HepG2 (cell line): Measurements from ENCODE around the gene FOXN3. TPM values are rescaled to one million over a fixed set of nuclear protein-coding genes. Genes with fewer than 3 reads are reported as not detected.

Experiments
- ATAC-seq: fragments of 200-7000 bp; cut with Tn5 transposase; 3 replicates; pipeline ENCODE4 v1.9.1; 2020; ENCODE audit warnings: mild to moderate bottlenecking, moderate library complexity
- BruUV-seq: library from RNA; stranded (reverse); fragments of 400-500 nt; replicated peaks from 2 replicates; lab custom pipeline; 2021; lab: Mats Ljungman, UMichigan
- CTCF ChIA-PET: fragments of 300-600 bp; formaldehyde crosslinking; extraction: SDS; loops from one replicate; lab custom pipeline; 2021; ENCODE audit warnings: low total read pairs, inconsistent platforms, low intra/inter-chr PET ratio; lab: Yijun Ruan, JAX
- POLR2A ChIA-PET: fragments of 350-600 bp; sonication (Branson Sonifier 250); formaldehyde crosslinking; loops from one replicate; lab custom pipeline; 2020; ENCODE audit warnings: antibody characterized with exemption, inconsistent platforms; lab: Yijun Ruan, JAX
- DNase-seq: peaks from one replicate; pipeline ENCODE4 v3.0.0-alpha.2; 2015; ENCODE audit warnings: low spot score
- FAIRE-seq: peaks from 3 replicates; lab custom pipeline; 2011; peaks lifted over from hg19 to GRCh38; lab: Jason Lieb, UNC
- H2AFZ ChIP-seq: one replicate; pipeline ENCODE4 v1.6.1; 2011; ENCODE audit warnings: low read length, inconsistent platforms
- H3K27ac ChIP-seq: fragments of 300-600 bp; 3 replicates; pipeline ENCODE4 v1.8.0; 2011; ENCODE audit warnings: mixed run types, mild to moderate bottlenecking, mixed read lengths, low read length, inconsistent platforms; ENCODE audit not compliant: insufficient read depth; ENCODE audit errors: extremely low read length
- H3K27me3 ChIP-seq, 2 experiments: fragments of 200-600 bp in 1 of 2; 2 replicates in 1 of 2; 3 replicates in 1 of 2; pipeline versions ENCODE4 v1.6.0 to v1.8.0; 2011; ENCODE audit warnings: low read length in 2 of 2, mild to moderate bottlenecking in 2 of 2, moderate library complexity in 2 of 2, inconsistent platforms in 1 of 2; ENCODE audit not compliant: insufficient read depth in 2 of 2, control insufficient read depth in 1 of 2
- H3K36me3 ChIP-seq, 2 experiments: fragments of 200-600 bp in 1 of 2; replicated peaks in 1 of 2; 2 replicates in 1 of 2; 3 replicates in 1 of 2; pipeline versions ENCODE4 v1.5.1 to v1.8.0; 2011; ENCODE audit warnings: low read length in 2 of 2, inconsistent platforms in 1 of 2; ENCODE audit not compliant: insufficient read depth in 2 of 2, control insufficient read depth in 1 of 2
- H3K4me1 ChIP-seq: 2 replicates; pipeline ENCODE4 v1.5.1; 2012; ENCODE audit warnings: low read length, inconsistent platforms; ENCODE audit not compliant: insufficient read depth
- H3K4me2 ChIP-seq: 2 replicates; pipeline ENCODE4 v1.6.0; 2011; ENCODE audit warnings: low read depth, low read length, inconsistent platforms
- H3K4me3 ChIP-seq, 3 experiments: fragments of 200-600 bp in 1 of 3; sonication (generic), shearing (Covaris generic) in 1 of 3; replicated peaks in 1 of 3; 2 replicates each; pipeline ENCODE4 v1.5.1; 2011 to 2016; ENCODE audit warnings: low read length in 3 of 3, inconsistent platforms in 2 of 3, low read depth in 2 of 3, mild to moderate bottlenecking in 2 of 3, control low read depth in 1 of 3, mixed read lengths in 1 of 3; ENCODE audit not compliant: insufficient read depth in 1 of 3
- H3K79me2 ChIP-seq: one replicate; pipeline ENCODE4 v1.6.1; 2011; ENCODE audit warnings: low read length, inconsistent platforms; ENCODE audit not compliant: insufficient read depth
- H3K9ac ChIP-seq: 2 replicates; pipeline ENCODE4 v1.6.0; 2011; ENCODE audit warnings: mild to moderate bottlenecking, low read depth, low read length, inconsistent platforms; ENCODE audit not compliant: insufficient read depth
- H3K9me3 ChIP-seq: 2 replicates; pipeline ENCODE4 v1.5.1; 2012; ENCODE audit warnings: mild to moderate bottlenecking, low read length
- H4K20me1 ChIP-seq: 2 replicates; pipeline ENCODE4 v1.6.0; 2011; ENCODE audit warnings: inconsistent platforms, mild to moderate bottlenecking, low read length, moderate library complexity; ENCODE audit not compliant: insufficient read depth
- CEBPG ChIP-seq: IDR thresholded peaks from 2 replicates; pipeline ENCODE4 v1.6.1; 2016
- GFI1 ChIP-seq: sonication (generic); formaldehyde crosslinking; IDR thresholded peaks from 2 replicates; pipeline ENCODE4 v1.5.0; 2020; ENCODE audit warnings: missing genetic modification reagents, mild to moderate bottlenecking, borderline replicate concordance
- HDAC1 ChIP-seq: sonication (generic); formaldehyde crosslinking; IDR thresholded peaks from 2 replicates; pipeline ENCODE4 v1.5.1; 2020; ENCODE audit warnings: mild to moderate bottlenecking, missing genetic modification reagents
- IRF2 ChIP-seq: IDR thresholded peaks from 2 replicates; pipeline ENCODE4 v1.6.1; 2018; ENCODE audit warnings: missing genetic modification reagents, missing compliant biosample characterization
- KLF13 ChIP-seq: sonication (generic); formaldehyde crosslinking; IDR thresholded peaks from 2 replicates; pipeline ENCODE4 v1.4.0; 2020; ENCODE audit warnings: mild to moderate bottlenecking, missing genetic modification reagents
- LCORL ChIP-seq, 2 experiments: fragments of 450-650 bp in 1 of 2; sonication (generic) in 1 of 2; formaldehyde crosslinking in 1 of 2; IDR thresholded peaks; 2 replicates each; pipeline versions ENCODE4 v1.5.0 to v1.6.1; 2017 to 2020; ENCODE audit warnings: antibody characterized with exemption in 1 of 2, missing genetic modification reagents in 1 of 2
- MAF1 ChIP-seq: sonication (generic); formaldehyde crosslinking; IDR thresholded peaks from 2 replicates; pipeline ENCODE4 v1.5.0; 2020; ENCODE audit warnings: missing genetic modification reagents, borderline replicate concordance
- NFYB ChIP-seq: sonication (generic); formaldehyde crosslinking; IDR thresholded peaks from 2 replicates; pipeline ENCODE4 v1.4.0; 2020; ENCODE audit warnings: missing genetic modification reagents
- NONO ChIP-seq, 2 experiments: fragments of 450-650 bp in 1 of 2; sonication (generic) in 1 of 2; formaldehyde crosslinking in 1 of 2; IDR thresholded peaks in 1 of 2; conservative IDR thresholded peaks in 1 of 2; 2 replicates each; pipeline versions ENCODE4 v1.6.1 to v1.8.0; 2017 to 2022; ENCODE audit warnings: mild to moderate bottlenecking in 1 of 2, missing genetic modification reagents in 1 of 2, moderate library complexity in 1 of 2
- RFX5 ChIP-seq: IDR thresholded peaks from 2 replicates; pipeline ENCODE4 v1.6.1; 2011; ENCODE audit warnings: low read depth, low read length, improper control_type of control experiment
- STAT5B ChIP-seq: sonication (generic); formaldehyde crosslinking; IDR thresholded peaks from 2 replicates; pipeline ENCODE4 v1.4.0; 2020; ENCODE audit warnings: missing genetic modification reagents
- TAF15 ChIP-seq: fragments of 200-400 bp; formaldehyde crosslinking; IDR thresholded peaks from one replicate; pipeline ENCODE4 v1.6.1; 2018; ENCODE audit warnings: mild to moderate bottlenecking, low read depth, low read length; ENCODE audit not compliant: poor library complexity, severe bottlenecking
- TBX2 ChIP-seq: sonication (generic); formaldehyde crosslinking; IDR thresholded peaks from 2 replicates; pipeline ENCODE4 v1.5.0; 2020; ENCODE audit warnings: missing genetic modification reagents, mild to moderate bottlenecking, borderline replicate concordance
- ZFAT ChIP-seq: sonication (generic); formaldehyde crosslinking; conservative IDR thresholded peaks from 2 replicates; pipeline ENCODE4 v1.8.1; 2023; ENCODE audit warnings: missing genetic modification reagents, inconsistent platforms
- ZMYM2 ChIP-seq: sonication (generic); formaldehyde crosslinking; IDR thresholded peaks from 2 replicates; pipeline ENCODE4 v1.8.0; 2022; ENCODE audit warnings: mild to moderate bottlenecking, missing genetic modification reagents
- ZNF124 ChIP-seq: sonication (generic); formaldehyde crosslinking; IDR thresholded peaks from 2 replicates; pipeline ENCODE4 v1.4.0; 2020; ENCODE audit warnings: missing genetic modification reagents
- ZNF160 ChIP-seq: sonication (generic); formaldehyde crosslinking; IDR thresholded peaks from 2 replicates; pipeline ENCODE4 v1.8.0; 2022; ENCODE audit warnings: mild to moderate bottlenecking, inconsistent platforms, missing genetic modification reagents
- ZNF777 ChIP-seq: sonication (generic); formaldehyde crosslinking; IDR thresholded peaks from 2 replicates; pipeline ENCODE4 v1.4.0; 2020; ENCODE audit warnings: missing genetic modification reagents
- ZNF780A ChIP-seq: sonication (generic); formaldehyde crosslinking; IDR thresholded peaks from 2 replicates; pipeline ENCODE4 v1.8.0; 2022; ENCODE audit warnings: mild to moderate bottlenecking, missing genetic modification reagents, moderate library complexity
- ZSCAN29 ChIP-seq: sonication (generic); formaldehyde crosslinking; conservative IDR thresholded peaks from 2 replicates; pipeline ENCODE4 v1.4.0; 2020; ENCODE audit warnings: mild to moderate bottlenecking, missing genetic modification reagents
- WGBS: methylation state at CpG from one replicate; pipeline ENCODE4 v1.1.6; 2017; ENCODE audit warnings: low lambda C conversion rate; 5-methylcytosine and 5-hydroxymethylcytosine counted together
- in situ Hi-C: cut with HindIII; loops from 2 replicates; pipeline ENCODE4 v1.10.0; 2017; ENCODE audit warnings: low pct_unique_long_range_greater_than_20kb; ENCODE audit not compliant: extremely low pct_ligation_motif_present
- intact Hi-C: fragments of 100-400 bp; cut with micrococcal nuclease; formaldehyde crosslinking; loops from one replicate; pipeline ENCODE4 v1.10.0; 2022; ENCODE audit not compliant: unreplicated experiment
- polyA plus RNA-seq, 8 experiments: library from polyadenylated mRNA; depleted of rRNA in 3 of 8; stranded (reverse) in 7 of 8; unstranded in 1 of 8; fragments of >200 nt; fragmentation: Illumina TruSeq in 4 of 8; extraction: Trizol in 4 of 8; gene quantifications; 2 replicates each; pipeline versions ENCODE4 v1.2.1 to v1.2.3, GENCODE V29; 2011 to 2016; ENCODE audit warnings: low read depth in 4 of 8, missing spikeins in 1 of 8, mixed read lengths in 1 of 8; ENCODE audit not compliant: insufficient read depth in 1 of 8
- total RNA-seq, 5 experiments: library from RNA; depleted of rRNA; stranded (reverse); fragments of >200 nt; fragmentation: Illumina TruSeq; extraction: Trizol; gene quantifications; 2 replicates each; pipeline ENCODE4 v1.2.3, GENCODE V29; 2016; ENCODE audit warnings: low read depth in 1 of 5

FOXN3 gene
- total and polyA plus RNA-seq, 2 of the 13 experiments (the other 11 are each of a cell fraction or from before 2014, with no cell fraction given), result 32.4 to 70.2 TPM

DNA sequence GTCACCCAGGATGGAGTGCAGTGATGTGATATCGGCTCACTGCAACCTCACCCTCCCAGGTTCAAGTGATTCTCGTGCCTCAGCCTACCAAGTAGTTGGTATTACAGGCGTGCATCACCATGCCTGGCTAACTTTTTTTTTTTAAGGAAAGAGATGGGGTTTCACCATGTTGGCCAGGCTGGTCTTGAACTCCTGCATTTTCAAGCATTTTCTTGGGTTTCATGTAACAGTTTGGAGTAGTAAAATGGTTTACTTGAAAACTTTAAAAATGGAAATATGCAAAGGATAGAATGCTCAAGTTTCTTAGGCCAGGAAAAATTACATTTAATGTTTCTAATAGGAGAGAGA, 63.3 kb downstream of the FOXN3 start:
- intact Hi-C loops, result loop anchor here (2.0 to 10.0 kb wide), 3 partner anchors 64 to 313 kb away; partner anchors contain the start of gene FOXN3
- DNase-seq, result no peak
- H3K36me3 ChIP-seq, result peaks cover 12 to 34% of the 10 kb centered on the region in 2 experiments
- TF ChIP-seq HDAC1, result 0 out of 2 replicates have a peak, but pooled peaks have one; percentile 29
- no peak for TF ChIP-seq ZSCAN29
- TF ChIP-seq, all 625 proteins: peak for 1
- CTCF ChIA-PET, result no interaction called here
- Histone ChIP-seq H2AFZ (no peak overlapping the region), H3K4me3 (no peak overlapping the region), H3K9me3 (no peaks in the 10 kb centered on the region), H3K9ac (no peak overlapping the region), H4K20me1 (no peaks in the 10 kb centered on the region), H3K27ac (peak overlapping the region; percentile 89), H3K79me2 (peaks cover 54% of the 10 kb centered on the region), H3K4me2 (peak overlapping the region; percentile 56; the same call in 1 of the 2 replicates), H3K27me3 (no peaks in the 10 kb centered on the region), H3K4me1 (peaks cover 81% of the 10 kb centered on the region)
- ATAC-seq, result no peak
- in situ Hi-C loops, result no loop called here
- 98% methylated on average over 3 of the region's 3 CpGs for WGBS
- POLR2A ChIA-PET, result interaction anchor here (2.8 to 3.8 kb wide), 3 partner anchors 13 to 62 kb away, joined by 28 to 57 read pairs (median 28); no protein-coding TSS in a partner anchor
- BruUV-seq, result no TSS peak
- no peak for FAIRE-seq

DNA sequence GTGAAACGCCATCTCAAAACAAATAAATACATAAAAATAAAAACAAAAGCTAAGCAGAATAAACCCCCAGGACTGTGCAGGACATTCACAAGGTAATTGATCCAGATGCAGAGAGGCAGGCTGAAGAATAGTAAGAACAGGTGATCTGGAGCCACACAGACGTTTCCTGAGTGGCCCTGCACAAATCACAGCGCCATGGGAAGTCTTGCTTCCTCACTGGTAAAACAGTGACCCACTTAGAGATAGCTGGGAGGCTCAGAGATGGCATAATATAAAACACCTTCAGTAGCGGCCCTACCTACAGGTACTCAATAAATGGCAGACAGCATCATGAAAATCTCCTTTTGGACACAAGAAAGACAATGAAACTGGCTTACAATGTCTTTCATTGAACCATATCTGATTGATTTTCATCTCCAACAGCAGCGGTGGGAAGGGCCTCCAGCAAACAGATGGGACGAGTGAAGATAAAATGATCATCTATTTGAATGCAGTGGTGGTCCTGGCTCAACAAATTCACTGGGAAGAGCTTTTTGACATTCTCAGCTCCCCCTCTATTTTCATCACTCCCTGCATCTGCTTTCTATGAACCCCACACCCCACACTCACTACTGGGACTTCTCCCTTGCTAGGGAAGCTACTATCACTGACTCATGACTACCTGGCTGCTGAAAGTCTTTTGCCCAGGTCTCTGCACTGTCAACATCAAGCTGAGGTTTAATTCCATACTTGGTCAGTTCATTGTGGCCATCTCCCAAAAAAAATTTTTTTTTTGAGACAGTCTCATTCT, 63.9 kb downstream of the FOXN3 start:
- intact Hi-C loops (loop anchor here (2.0 to 10.0 kb wide), 3 partner anchors 64 to 312 kb away; partner anchors contain the start of gene FOXN3), in situ Hi-C loops (no loop called here)
- ChIA-PET CTCF (no interaction called here), POLR2A (interaction anchor here (1.0 to 3.8 kb wide), 5 partner anchors 12 to 558 kb away, joined by 5 to 57 read pairs (median 28); no protein-coding TSS in a partner anchor)
- H3K4me3 ChIP-seq, result 0 out of 6 replicates have a peak overlapping the region, but pooled peaks of 1 of the 3 experiments have one; percentile 1
- H3K27me3 ChIP-seq, result no peaks in the 10 kb centered on the region
- H2AFZ ChIP-seq, result no peak overlapping the region
- peak overlapping the region; percentile 56; the same call in 1 of the 2 replicates for H3K9ac ChIP-seq
- 79% methylated on average over 6 of the region's 6 CpGs for WGBS
- H4K20me1 ChIP-seq, result no peaks in the 10 kb centered on the region
- no peak for ATAC-seq
- peaks cover 57% of the 10 kb centered on the region for H3K79me2 ChIP-seq
- no peak for DNase-seq
- H3K9me3 ChIP-seq, result no peaks in the 10 kb centered on the region
- H3K27ac ChIP-seq, result peak overlapping the region; percentile 89
- peaks cover 13 to 34% of the 10 kb centered on the region in 2 experiments for H3K36me3 ChIP-seq
- FAIRE-seq, result no peak
- peaks cover 76% of the 10 kb centered on the region for H3K4me1 ChIP-seq
- no TSS peak for BruUV-seq
- H3K4me2 ChIP-seq, result peak overlapping the region; percentile 56
- no peak for TF ChIP-seq ZFAT (CRISPR knock-in tag)
- TF ChIP-seq NFYB (CRISPR knock-in tag), result no peak
- TF ChIP-seq TBX2 (CRISPR knock-in tag), result no peak
- TF ChIP-seq STAT5B, result no peak
- no peak for TF ChIP-seq ZNF160 (CRISPR knock-in tag)
- TF ChIP-seq MAF1 (CRISPR knock-in tag), result no peak
- no peak for TF ChIP-seq CEBPG
- TF ChIP-seq ZMYM2 (CRISPR knock-in tag), result no peak
- no peak for TF ChIP-seq RFX5
- 0 out of 2 replicates have a peak, but pooled peaks have one; percentile 19 for TF ChIP-seq GFI1
- no peak for TF ChIP-seq LCORL (IDR thresholded peaks at IDR 0.05)
- TF ChIP-seq LCORL (CRISPR knock-in tag; IDR thresholded peaks at IDR 0.05), result 0 out of 2 replicates have a peak, but pooled peaks have one; percentile 12
- TF ChIP-seq ZNF780A (CRISPR knock-in tag), result no peak
- no peak for TF ChIP-seq KLF13 (CRISPR knock-in tag)
- no peak for TF ChIP-seq TAF15
- TF ChIP-seq ZNF124 (CRISPR knock-in tag), result no peak
- no peak for TF ChIP-seq ZNF777 (CRISPR knock-in tag)
- TF ChIP-seq IRF2 (CRISPR knock-in tag), result no peak
- TF ChIP-seq NONO (IDR thresholded peaks at IDR 0.05), result no peak
- no peak for TF ChIP-seq NONO (CRISPR knock-in tag; conservative IDR thresholded peaks at IDR 0.05)
